RKO (cell line): ENCODE results near the gene TDRD12.

ENCODE experiments used
- DNase-seq: peaks from one replicate; pipeline ENCODE4 v3.0.0-alpha.2; 2016; ENCODE audit warnings: low spot score

Gene TDRD12

DNA sequence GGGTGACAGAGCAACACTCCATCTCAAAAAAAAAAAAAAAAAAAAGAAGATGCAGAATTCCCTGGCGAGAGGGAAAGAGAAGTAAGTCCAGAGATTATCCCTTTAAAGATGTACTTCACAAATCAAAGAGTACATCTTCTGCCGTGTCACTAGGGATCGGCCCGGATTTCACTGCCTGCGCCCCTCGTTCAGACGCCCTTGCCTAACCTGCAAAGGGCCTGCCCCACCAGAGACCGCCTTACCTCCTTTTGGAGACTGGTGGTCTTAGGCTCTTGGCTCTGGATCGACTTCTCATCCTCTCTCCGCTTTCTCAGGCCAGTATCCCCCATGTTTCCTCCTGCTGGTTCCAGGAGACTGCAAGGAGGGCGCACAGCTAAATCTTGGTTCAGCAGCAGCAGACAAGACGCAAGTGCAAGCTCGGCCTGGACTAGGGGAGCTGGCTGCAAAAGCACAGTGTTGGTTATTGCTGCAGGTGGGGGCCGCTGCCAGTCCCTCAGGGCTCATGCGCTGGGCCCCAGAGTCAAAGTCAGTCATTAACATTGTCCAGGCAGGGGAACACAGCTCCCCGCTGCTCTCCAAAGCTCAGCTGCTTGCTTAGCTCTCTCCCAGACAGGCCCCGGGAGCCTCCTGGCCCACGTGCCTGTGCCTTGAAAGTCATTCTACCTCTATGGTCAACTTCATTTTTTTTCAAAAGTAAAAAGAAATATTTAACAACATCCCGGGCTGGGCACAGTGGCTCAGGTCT is 148.8 kb downstream of the TDRD12 start:
- no peak for DNase-seq

DNA sequence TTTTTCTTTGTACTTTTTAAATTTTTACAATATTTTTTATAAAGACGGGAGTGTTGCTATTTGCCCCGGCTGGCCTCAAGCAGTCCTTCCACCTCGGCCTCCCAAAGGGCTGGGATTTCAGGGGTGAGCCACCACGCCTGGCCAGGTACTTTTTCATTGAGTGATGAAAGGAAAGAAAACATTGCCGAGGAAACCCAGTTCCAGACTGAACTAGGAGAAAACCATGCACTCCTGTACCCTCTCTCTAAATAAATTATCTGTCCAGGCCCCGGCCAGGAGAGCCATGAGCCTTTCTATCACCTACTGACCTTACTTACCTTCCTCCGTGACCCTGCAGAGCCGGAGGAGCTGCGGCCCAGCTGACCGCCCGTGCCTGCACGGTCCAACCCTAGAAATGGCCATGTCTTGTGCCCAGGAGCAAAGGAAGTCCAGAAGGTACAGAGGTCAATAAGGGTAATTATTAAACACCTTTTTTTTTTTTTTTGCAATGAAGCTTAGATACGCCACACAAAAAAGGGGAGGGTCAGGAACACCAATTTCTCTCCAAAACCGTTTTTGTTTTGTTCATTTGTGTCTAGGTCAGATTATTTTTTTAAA is 149.9 kb downstream of the TDRD12 start, which contains the start of gene SLC7A9:
TSS of gene SLC7A9 (minus strand) at position 399 of the 597 bp plus-strand sequence. CDS start 1,233 bp downstream, outside the sequence.
- DNase-seq = no peak

DNA sequence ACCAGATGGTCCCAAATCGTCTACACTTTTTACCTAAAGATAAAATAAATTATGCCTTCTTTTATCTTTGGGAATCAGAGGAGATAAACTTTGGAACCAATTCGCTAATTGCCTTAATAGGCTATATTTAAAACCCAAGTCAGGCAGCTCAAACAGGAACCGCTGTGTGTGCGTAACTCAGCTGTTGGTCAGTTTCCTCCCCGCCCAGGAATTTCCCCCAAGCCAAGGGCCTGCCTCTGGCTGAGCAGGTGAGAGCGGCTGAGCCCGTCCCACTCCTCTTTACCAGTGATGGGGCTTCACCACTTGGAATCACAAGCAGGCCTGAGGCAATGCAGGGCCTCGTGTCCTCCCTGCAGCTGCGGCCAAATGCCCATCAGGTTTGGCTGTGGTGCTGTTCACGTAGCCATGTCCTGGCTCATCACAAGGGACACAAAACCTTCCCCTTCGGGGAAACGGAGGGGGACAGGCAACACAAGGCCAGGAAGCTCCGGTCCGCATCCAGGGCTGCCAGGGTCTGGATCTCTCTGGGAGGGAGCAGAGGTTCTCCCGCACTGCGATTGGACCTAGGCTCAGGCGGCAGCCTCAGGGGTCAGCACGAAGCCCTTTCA is 150.5 kb downstream of the TDRD12 start:
- no peak for DNase-seq

DNA sequence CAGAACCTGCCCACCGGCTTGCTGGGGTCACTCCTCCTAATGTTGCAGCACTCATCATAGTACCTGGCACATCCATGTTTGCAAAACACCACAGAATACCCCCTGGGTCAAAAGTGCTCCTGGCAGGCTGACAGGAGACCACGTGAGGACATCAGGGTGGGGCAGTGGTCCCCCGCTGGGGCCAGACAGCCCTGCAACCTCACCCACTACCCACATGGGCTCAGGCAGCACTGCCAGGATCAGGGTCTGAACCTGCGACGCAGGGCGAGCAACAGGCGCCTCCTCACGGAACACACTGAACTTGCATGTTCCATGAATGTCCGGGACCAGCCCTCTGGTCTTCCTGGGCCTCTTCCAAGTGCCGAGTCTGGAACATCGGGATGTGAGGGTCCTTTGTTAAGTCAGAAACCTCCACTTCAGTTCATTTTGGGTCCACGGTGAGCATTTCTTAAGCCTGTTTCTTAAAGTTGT is 151.4 kb downstream of the TDRD12 start:
- DNase-seq = no peak

- no peak for DNase-seq
Measured at GRCh38 chr19:32872391-32872790, 152.8 kb downstream of the TDRD12 start.

DNA sequence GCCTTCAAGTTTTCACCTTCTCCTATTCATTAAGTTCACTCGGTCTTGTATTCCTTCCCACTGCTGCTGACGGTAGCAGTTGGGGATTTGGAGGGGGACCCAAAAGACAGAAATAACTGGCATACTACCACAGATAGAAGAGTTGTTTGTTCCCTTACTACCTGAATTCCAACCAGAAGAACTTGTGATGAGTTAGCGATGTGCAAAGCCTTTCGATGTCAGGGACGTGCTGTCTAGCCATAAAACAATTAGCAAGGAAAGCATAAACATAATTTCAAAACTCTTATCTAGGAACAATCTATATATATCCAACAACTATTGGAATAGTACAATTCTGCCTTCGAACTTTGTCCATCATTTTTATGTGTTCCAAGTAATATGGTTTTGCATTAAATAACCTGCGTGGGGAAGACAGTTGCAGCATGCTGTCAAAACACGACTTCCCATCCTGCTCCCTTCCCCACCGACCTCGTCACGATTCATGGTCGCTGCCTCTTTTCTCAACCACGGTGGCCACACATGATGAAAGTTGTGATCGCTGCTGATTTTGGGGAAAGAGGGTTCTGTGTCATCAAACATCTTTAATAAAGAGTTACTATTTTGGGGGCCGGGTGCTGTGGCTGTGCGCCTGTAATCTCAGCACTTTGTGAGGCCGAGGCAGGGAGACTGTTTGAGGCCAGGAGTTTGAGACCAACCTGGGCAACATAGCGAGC is 153.8 kb downstream of the TDRD12 start:
- no peak for DNase-seq

- DNase-seq = no peak
Measured at GRCh38 chr19:32874605-32875004, 155.0 kb downstream of the TDRD12 start.

GRCh38 chr19:32875428-32875827 is 155.9 kb downstream of the TDRD12 start:
- no peak for DNase-seq

DNA sequence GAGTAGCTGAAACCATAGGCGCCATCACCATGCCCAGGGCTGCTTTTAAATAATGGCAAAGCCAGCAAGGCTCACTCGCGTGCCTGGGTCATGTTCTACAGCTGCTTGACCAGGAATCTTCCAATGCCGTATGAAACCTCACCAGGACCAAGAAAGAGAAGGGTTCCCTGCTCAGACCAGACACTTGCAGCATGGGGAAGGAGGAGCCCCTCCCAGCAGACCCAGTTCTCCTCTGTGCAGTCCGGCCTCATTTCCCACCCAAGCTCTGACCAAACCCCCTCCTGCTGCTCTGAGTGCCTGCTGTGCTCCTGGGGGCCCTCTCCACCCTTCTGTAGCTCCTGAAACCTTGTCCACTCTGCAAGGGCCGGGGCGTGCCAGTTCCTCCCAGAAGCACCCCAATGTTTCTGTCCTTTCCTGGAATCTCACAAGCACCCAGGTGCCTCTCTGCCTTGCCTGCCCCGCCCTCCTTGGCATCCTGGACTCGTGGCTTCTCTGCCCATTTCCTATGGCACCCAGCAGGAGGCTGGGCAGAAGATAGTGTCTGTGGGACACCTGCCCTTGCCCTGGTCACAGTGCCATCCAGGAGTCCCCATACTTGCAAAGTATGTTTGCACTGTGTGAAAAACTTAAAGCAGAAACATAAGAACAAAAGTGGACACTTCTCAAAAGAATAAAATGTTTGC is 156.8 kb downstream of the TDRD12 start:
- no peak for DNase-seq

- DNase-seq = peak; percentile 28
Measured at GRCh38 chr19:32876919-32877285, 157.3 kb downstream of the TDRD12 start.
